Lower leg skin (tissue), 4 donors: ENCODE results near the gene TBCD. TPM values are rescaled to one million over a fixed set of nuclear protein-coding genes. Genes with fewer than 3 reads are reported as not detected.

ENCODE experiments used
- DNase-seq, 2 donors: peaks; one replicate each; pipeline ENCODE4 v3.0.0-alpha.2; 2019; ENCODE audit warnings: low spot score in 2 of 2
- H3K4me3 ChIP-seq: fragments of 200-600 bp; sonication (generic); 2 replicates; pipeline ENCODE4 v1.5.1; 2017; ENCODE audit warnings: mild to moderate bottlenecking, low read depth; ENCODE audit not compliant: poor library complexity, severe bottlenecking
- POLR2A ChIP-seq, 2 donors: fragments of 450-650 bp; IDR thresholded peaks; one replicate each; pipeline ENCODE4 v1.6.1; 2016 to 2017; ENCODE audit warnings: antibody characterized with exemption in 2 of 2, mild to moderate bottlenecking in 1 of 2, moderate library complexity in 1 of 2
- WGBS, 2 donors: methylation state at CpG; one replicate each; pipeline ENCODE4 v1.1.5; 2018; 5-methylcytosine and 5-hydroxymethylcytosine counted together
- intact Hi-C: fragments of 100-400 bp; cut with DNase I; formaldehyde crosslinking; loops from one replicate; pipeline ENCODE4 v1.15.0; 2023; ENCODE audit warnings: low total_unique reads
- total RNA-seq, 4 donors: library from RNA; depleted of rRNA; stranded (reverse); fragments of >200 nt; gene quantifications; one replicate each; pipeline ENCODE4 v1.1.0, GENCODE V29; 2016
- TF ChIP-seq, protein P1 (sequence below), 3 donors: fragments of 450-650 bp; IDR thresholded peaks; one replicate each; pipeline ENCODE4 v1.5.1; 2016; ENCODE audit warnings: antibody characterized with exemption in 3 of 3, mild to moderate bottlenecking in 3 of 3, moderate library complexity in 2 of 3

The TBCD gene
- total RNA-seq, 4 donors from 2014 or later: 38.7 to 73.4 (median 51.5) TPM

GRCh38 chr17:82970818-82971590 lies 219.1 kb downstream of the TBCD start:
- TF ChIP-seq POLR2A (IDR thresholded peaks at IDR 0.05): no peak
- TF ChIP-seq, protein P1, sequence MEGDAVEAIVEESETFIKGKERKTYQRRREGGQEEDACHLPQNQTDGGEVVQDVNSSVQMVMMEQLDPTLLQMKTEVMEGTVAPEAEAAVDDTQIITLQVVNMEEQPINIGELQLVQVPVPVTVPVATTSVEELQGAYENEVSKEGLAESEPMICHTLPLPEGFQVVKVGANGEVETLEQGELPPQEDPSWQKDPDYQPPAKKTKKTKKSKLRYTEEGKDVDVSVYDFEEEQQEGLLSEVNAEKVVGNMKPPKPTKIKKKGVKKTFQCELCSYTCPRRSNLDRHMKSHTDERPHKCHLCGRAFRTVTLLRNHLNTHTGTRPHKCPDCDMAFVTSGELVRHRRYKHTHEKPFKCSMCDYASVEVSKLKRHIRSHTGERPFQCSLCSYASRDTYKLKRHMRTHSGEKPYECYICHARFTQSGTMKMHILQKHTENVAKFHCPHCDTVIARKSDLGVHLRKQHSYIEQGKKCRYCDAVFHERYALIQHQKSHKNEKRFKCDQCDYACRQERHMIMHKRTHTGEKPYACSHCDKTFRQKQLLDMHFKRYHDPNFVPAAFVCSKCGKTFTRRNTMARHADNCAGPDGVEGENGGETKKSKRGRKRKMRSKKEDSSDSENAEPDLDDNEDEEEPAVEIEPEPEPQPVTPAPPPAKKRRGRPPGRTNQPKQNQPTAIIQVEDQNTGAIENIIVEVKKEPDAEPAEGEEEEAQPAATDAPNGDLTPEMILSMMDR (IDR thresholded peaks at IDR 0.05): no peak
- 88 to 91% methylated on average over 46 of the region's 46 CpGs for WGBS, 2 donors
- H3K4me3 ChIP-seq: no peak overlapping the region
- no peak for DNase-seq
- intact Hi-C loops: no loop called here

GRCh38 chr17:82972836-82973372 lies 221.0 kb downstream of the TBCD start:
- TF ChIP-seq, protein P1 (IDR thresholded peaks at IDR 0.05): no peak
- TF ChIP-seq POLR2A (IDR thresholded peaks at IDR 0.05): no peak
- intact Hi-C loops: no loop called here
- H3K4me3 ChIP-seq: no peak overlapping the region
- 82 to 84% methylated on average over 16 to 17 of the region's 17 CpGs for WGBS, 2 donors
- no peak for DNase-seq

DNA sequence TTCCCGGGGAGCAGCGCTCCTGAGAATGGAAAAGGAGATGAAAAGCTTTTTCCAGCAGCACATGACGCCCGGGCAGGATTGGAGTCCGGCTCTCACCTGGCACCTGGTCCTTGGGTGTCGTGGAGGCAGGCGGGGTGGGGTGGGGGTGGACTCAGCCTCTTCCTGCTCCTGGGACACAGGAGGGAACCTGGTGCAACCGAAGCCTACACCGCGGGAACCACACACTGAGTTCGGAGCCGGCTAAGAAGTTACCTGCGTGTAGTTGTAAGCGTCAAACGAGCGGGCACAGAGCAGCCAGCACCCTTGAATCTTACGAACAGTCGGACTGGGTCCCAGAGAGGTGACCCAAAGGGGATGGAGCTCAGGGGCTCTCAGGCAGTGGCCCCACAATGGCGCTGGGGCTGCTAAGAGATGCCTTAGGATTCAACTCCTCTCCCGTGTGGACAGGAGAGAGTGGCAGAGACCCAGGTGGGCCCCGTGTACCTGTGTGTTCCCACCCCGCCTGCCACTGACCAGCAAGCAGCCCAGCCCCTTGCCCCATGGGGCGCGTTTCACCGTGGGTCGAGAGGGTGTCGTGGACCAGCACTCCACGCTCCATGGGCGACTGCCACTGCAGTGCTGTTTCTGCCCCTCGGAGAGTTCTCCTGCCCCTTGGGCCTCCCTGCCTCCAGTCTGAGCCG lies 221.7 kb downstream of the TBCD start:
- 89% methylated on average over 24 to 31 of the region's 31 CpGs for WGBS, 2 donors
- no peak for DNase-seq
- no peak overlapping the region for H3K4me3 ChIP-seq
- TF ChIP-seq, protein P1 (IDR thresholded peaks at IDR 0.05): no peak
- no peak for TF ChIP-seq POLR2A (IDR thresholded peaks at IDR 0.05)
- intact Hi-C loops: no loop called here

GRCh38 chr17:82974136-82974952 lies 222.5 kb downstream of the TBCD start:
- WGBS, 2 donors: 84 to 92% methylated on average over 21 to 24 of the region's 28 CpGs
- intact Hi-C loops: no loop called here
- no peak for DNase-seq
- TF ChIP-seq POLR2A (IDR thresholded peaks at IDR 0.05): no peak
- TF ChIP-seq, protein P1 (IDR thresholded peaks at IDR 0.05): no peak
- no peak overlapping the region for H3K4me3 ChIP-seq

DNA sequence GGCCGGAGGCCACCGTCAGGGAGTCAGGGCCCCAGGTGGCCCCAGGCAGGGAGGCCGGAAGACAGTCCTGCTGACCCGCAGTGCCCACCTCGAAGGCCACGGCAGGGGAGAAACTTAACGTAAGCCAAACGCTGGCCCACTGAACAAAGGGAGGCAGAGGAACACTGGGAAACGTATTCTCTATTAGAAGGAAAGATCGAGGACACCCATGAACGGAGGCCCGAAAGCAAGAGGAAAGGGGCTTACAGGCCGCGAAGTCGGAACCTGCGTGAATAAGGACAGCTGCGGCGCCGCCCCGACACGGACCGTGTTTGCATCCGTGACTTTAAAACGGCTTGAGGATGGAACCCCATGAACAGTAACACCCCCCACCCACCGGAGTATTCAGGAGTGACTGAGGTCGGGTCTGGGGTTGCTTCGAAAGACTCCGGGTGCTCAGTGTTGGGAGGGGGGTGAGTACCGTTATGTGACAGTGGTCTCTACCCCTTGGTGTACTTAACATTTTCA lies 225.2 kb downstream of the TBCD start:
- intact Hi-C loops: no loop called here
- DNase-seq: no peak
- WGBS, 2 donors: 95% methylated on average over 29 of the region's 29 CpGs
- H3K4me3 ChIP-seq: no peak overlapping the region
- no peak for TF ChIP-seq POLR2A (IDR thresholded peaks at IDR 0.05)
- TF ChIP-seq, protein P1 (IDR thresholded peaks at IDR 0.05): no peak
